HAP-1 (cell line): Measurements from ENCODE around the gene IMMP2L.
"Not testable (repeated sequence)": the region's sequence is repeated elsewhere in the genome, so short reads cannot be mapped to it uniquely, and the experiment has no call there.

Experiments used
- DNase-seq, 2 experiments: peaks; one replicate each; pipeline ENCODE4 v3.0.0-alpha.2; 2016 to 2020; ENCODE audit warnings: low spot score in 2 of 2
- H3K27me3 ChIP-seq: fragments of 250-450 bp; sonication (Bioruptor Pico); 2 replicates; pipeline ENCODE4 v1.5.1; 2020; ENCODE audit warnings: low read depth, mild to moderate bottlenecking, moderate library complexity
- H3K36me3 ChIP-seq: fragments of 250-450 bp; sonication (Bioruptor Pico); replicated peaks from 2 replicates; pipeline ENCODE4 v1.5.1; 2020; ENCODE audit warnings: mild to moderate bottlenecking
- H3K4me1 ChIP-seq: fragments of 250-450 bp; sonication (Bioruptor Pico); 2 replicates; pipeline ENCODE4 v1.5.1; 2020; ENCODE audit warnings: mild to moderate bottlenecking
- H3K4me3 ChIP-seq: fragments of 250-450 bp; sonication (Bioruptor Pico); 2 replicates; pipeline ENCODE4 v1.5.1; 2020; ENCODE audit warnings: mild to moderate bottlenecking, moderate library complexity
- H3K9me3 ChIP-seq: fragments of 250-450 bp; sonication (Bioruptor Pico); 2 replicates; pipeline ENCODE4 v1.5.1; 2020; ENCODE audit warnings: mild to moderate bottlenecking, moderate library complexity
- in situ Hi-C: fragments of 300-500 bp; cut with MboI; formaldehyde crosslinking; loops from 3 replicates; pipeline ENCODE4 v1.14.3; 2020; ENCODE audit warnings: low sequenced_read_pairs, inconsistent platforms, mixed read lengths

Gene IMMP2L

GRCh38 chr7:111330235-111330523 lies 232.1 kb downstream of the IMMP2L start:
- H3K27me3 ChIP-seq: no peaks in the 10 kb centered on the region
- DNase-seq: no peak
- no peaks in the 10 kb centered on the region for H3K36me3 ChIP-seq
- no peaks in the 10 kb centered on the region for H3K4me1 ChIP-seq
- H3K4me3 ChIP-seq: no peak overlapping the region
- no peaks in the 10 kb centered on the region for H3K9me3 ChIP-seq
- in situ Hi-C loops: no loop called here

GRCh38 chr7:111329367-111330234 lies 232.7 kb downstream of the IMMP2L start:
- in situ Hi-C loops: no loop called here
- DNase-seq: no peak
- H3K36me3 ChIP-seq: no peaks in the 10 kb centered on the region
- H3K4me1 ChIP-seq: no peaks in the 10 kb centered on the region
- H3K4me3 ChIP-seq: no peak overlapping the region
- H3K9me3 ChIP-seq: no peaks in the 10 kb centered on the region
- no peaks in the 10 kb centered on the region for H3K27me3 ChIP-seq

GRCh38 chr7:111328487-111328886 lies 233.8 kb downstream of the IMMP2L start:
- H3K9me3 ChIP-seq: no peaks in the 10 kb centered on the region
- H3K4me1 ChIP-seq: no peaks in the 10 kb centered on the region
- no peak for DNase-seq
- no peak overlapping the region for H3K4me3 ChIP-seq
- no peaks in the 10 kb centered on the region for H3K27me3 ChIP-seq
- H3K36me3 ChIP-seq: no peaks in the 10 kb centered on the region
- in situ Hi-C loops: no loop called here

- Histone ChIP-seq H3K27me3 (no peaks in the 10 kb centered on the region), H3K4me3 (no peak overlapping the region), H3K36me3 (no peaks in the 10 kb centered on the region), H3K4me1 (no peaks in the 10 kb centered on the region), H3K9me3 (no peaks in the 10 kb centered on the region)
- in situ Hi-C loops: no loop called here
- no peak for DNase-seq
These were observed 237.5 kb downstream of the IMMP2L start for GRCh38 chr7:111324776-111325175.

GRCh38 chr7:111324228-111324627 lies 238.1 kb downstream of the IMMP2L start:
- Histone ChIP-seq H3K27me3 (no peaks in the 10 kb centered on the region), H3K36me3 (no peaks in the 10 kb centered on the region), H3K9me3 (no peaks in the 10 kb centered on the region), H3K4me3 (no peak overlapping the region), H3K4me1 (no peaks in the 10 kb centered on the region)
- DNase-seq: no peak
- in situ Hi-C loops: no loop called here

GRCh38 chr7:111323670-111324069 lies 238.6 kb downstream of the IMMP2L start:
- H3K27me3 ChIP-seq, in situ Hi-C loops, H3K4me3 ChIP-seq, H3K36me3 ChIP-seq, H3K4me1 ChIP-seq, H3K9me3 ChIP-seq, DNase-seq: not testable (repeated sequence)

GRCh38 chr7:111320133-111320532 lies 242.2 kb downstream of the IMMP2L start:
- Histone ChIP-seq H3K4me1 (no peaks in the 10 kb centered on the region), H3K36me3 (no peaks in the 10 kb centered on the region), H3K4me3 (no peak overlapping the region), H3K9me3 (no peaks in the 10 kb centered on the region), H3K27me3 (no peaks in the 10 kb centered on the region)
- no peak for DNase-seq
- in situ Hi-C loops: no loop called here

- Histone ChIP-seq H3K4me3 (no peak overlapping the region), H3K36me3 (no peaks in the 10 kb centered on the region), H3K4me1 (no peaks in the 10 kb centered on the region), H3K27me3 (no peaks in the 10 kb centered on the region), H3K9me3 (no peaks in the 10 kb centered on the region)
- DNase-seq: no peak
- in situ Hi-C loops: no loop called here
These were observed 249.3 kb downstream of the IMMP2L start for GRCh38 chr7:111312966-111313365.

GRCh38 chr7:111308691-111309090 lies 253.6 kb downstream of the IMMP2L start:
- H3K9me3 ChIP-seq: no peaks in the 10 kb centered on the region
- no peaks in the 10 kb centered on the region for H3K27me3 ChIP-seq
- in situ Hi-C loops: no loop called here
- H3K4me3 ChIP-seq: no peak overlapping the region
- H3K36me3 ChIP-seq: no peaks in the 10 kb centered on the region
- no peaks in the 10 kb centered on the region for H3K4me1 ChIP-seq
- no peak for DNase-seq

GRCh38 chr7:111301891-111302290 lies 260.4 kb downstream of the IMMP2L start:
- no peak for DNase-seq
- H3K4me1 ChIP-seq: peaks cover 5% of the 10 kb centered on the region; the same call in 1 of the 2 replicates
- H3K9me3 ChIP-seq: no peaks in the 10 kb centered on the region
- H3K36me3 ChIP-seq: no peaks in the 10 kb centered on the region
- in situ Hi-C loops: no loop called here
- no peaks in the 10 kb centered on the region for H3K27me3 ChIP-seq
- no peak overlapping the region for H3K4me3 ChIP-seq

- H3K9me3 ChIP-seq: no peaks in the 10 kb centered on the region
- H3K4me1 ChIP-seq: peaks cover 6% of the 10 kb centered on the region
- in situ Hi-C loops: no loop called here
- H3K4me3 ChIP-seq: no peak overlapping the region
- no peaks in the 10 kb centered on the region for H3K27me3 ChIP-seq
- DNase-seq: no peak
- no peaks in the 10 kb centered on the region for H3K36me3 ChIP-seq
These were observed 267.8 kb downstream of the IMMP2L start for GRCh38 chr7:111294494-111294893.

- Histone ChIP-seq H3K36me3 (no peaks in the 10 kb centered on the region), H3K4me1 (peaks cover 5% of the 10 kb centered on the region), H3K27me3 (no peaks in the 10 kb centered on the region), H3K9me3 (no peaks in the 10 kb centered on the region), H3K4me3 (no peak overlapping the region)
- in situ Hi-C loops: no loop called here
- DNase-seq: no peak
These were observed 270.2 kb downstream of the IMMP2L start for GRCh38 chr7:111292026-111292470.

GRCh38 chr7:111290982-111291381 lies 271.3 kb downstream of the IMMP2L start:
- no peak for DNase-seq
- H3K36me3 ChIP-seq: no peaks in the 10 kb centered on the region
- H3K4me3 ChIP-seq: no peak overlapping the region
- peaks cover 5% of the 10 kb centered on the region for H3K4me1 ChIP-seq
- in situ Hi-C loops: no loop called here
- no peaks in the 10 kb centered on the region for H3K9me3 ChIP-seq
- no peaks in the 10 kb centered on the region for H3K27me3 ChIP-seq

- Histone ChIP-seq H3K4me1 (peaks cover 5% of the 10 kb centered on the region), H3K27me3 (no peaks in the 10 kb centered on the region), H3K36me3 (no peaks in the 10 kb centered on the region), H3K9me3 (no peaks in the 10 kb centered on the region), H3K4me3 (no peak overlapping the region)
- in situ Hi-C loops: no loop called here
- no peak for DNase-seq
These were observed 271.9 kb downstream of the IMMP2L start for GRCh38 chr7:111290419-111290818.

GRCh38 chr7:111288441-111288840 lies 273.9 kb downstream of the IMMP2L start:
- DNase-seq, H3K9me3 ChIP-seq, H3K36me3 ChIP-seq, H3K27me3 ChIP-seq, in situ Hi-C loops, H3K4me3 ChIP-seq, H3K4me1 ChIP-seq: not testable (repeated sequence)
